ENCODE measurements around the gene SLN. TPM values are rescaled to one million over a fixed set of nuclear protein-coding genes. Genes with fewer than 3 reads are reported as not detected.

SLN gene
- polyA plus RNA-seq, 3 donors, result 0.23 to 0.80 (median 0.30) TPM

- no peak for DNase-seq (ENCODE audit: extremely low read depth in 1 of 11, low read depth in 9 of 11, low spot score in 4 of 11)
These were observed 20.3 kb upstream of the SLN start for GRCh38 chr11:107731941-107732688.

DNA sequence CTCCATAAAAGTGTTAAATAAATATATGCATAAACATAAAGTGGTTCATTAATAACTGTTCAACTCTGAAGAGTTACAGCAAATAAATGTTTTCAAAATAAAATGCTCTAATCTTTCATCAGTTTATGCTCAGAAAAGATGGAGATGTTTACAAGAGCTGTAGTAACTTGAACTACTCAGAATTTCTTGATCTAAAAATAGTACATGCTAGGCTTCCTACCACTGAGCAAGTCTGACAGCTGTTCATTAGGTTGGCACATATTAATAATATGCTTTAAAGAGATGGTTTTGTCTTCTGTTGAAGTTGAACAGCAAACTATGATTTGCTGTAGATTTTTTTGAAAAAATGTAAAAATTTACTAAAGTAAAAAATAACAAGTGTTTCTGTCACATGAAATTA, 10.8 kb upstream of the SLN start:
- DNase-seq (ENCODE audit: extremely low read depth in 1 of 11, low read depth in 9 of 11, low spot score in 4 of 11), result no peak

GRCh38 chr11:107721207-107721606, 9.4 kb upstream of the SLN start:
- DNase-seq (ENCODE audit: extremely low read depth in 1 of 11, low read depth in 9 of 11, low spot score in 4 of 11), result no peak

- DNase-seq (ENCODE audit: extremely low read depth in 1 of 11, low read depth in 9 of 11, low spot score in 4 of 11), result no peak
These were observed 8.5 kb upstream of the SLN start for GRCh38 chr11:107720303-107720774.

DNA sequence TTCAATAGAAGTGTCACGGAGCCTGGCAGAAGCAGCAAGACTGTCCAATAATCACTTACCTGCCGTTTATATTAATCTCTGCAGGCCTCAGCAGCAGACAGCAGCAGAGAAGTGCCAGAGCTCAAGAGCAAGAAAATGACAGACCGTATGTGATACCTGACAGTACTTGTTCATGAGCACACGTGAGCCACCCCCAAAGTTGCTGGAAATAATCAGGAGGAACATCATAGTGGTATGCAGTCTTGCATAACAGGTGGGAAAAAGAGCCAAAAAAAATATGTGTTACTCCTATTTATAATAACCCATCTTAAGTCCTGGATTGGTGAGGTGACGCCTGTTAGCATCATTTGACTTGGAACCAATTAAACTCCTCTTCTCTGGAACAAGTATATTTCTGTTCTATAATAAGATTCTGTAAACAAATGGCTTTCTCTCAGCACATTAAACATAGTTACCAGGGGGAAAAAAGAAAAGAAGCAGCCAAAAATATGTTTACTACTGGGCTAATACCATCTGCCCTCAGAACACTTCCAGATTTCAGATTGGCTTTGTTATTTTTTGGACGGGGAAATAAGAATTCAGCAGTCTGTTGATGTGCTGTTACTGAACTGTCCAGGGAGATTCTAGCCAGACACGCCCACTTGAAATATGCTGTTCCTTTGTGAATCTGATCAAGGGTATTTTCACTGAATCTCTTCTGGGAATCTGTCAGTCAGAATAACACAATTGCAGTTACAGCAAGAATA, 7.9 kb upstream of the SLN start:
- DNase-seq (ENCODE audit: extremely low read depth in 1 of 11, low read depth in 9 of 11, low spot score in 4 of 11), result no peak

DNA sequence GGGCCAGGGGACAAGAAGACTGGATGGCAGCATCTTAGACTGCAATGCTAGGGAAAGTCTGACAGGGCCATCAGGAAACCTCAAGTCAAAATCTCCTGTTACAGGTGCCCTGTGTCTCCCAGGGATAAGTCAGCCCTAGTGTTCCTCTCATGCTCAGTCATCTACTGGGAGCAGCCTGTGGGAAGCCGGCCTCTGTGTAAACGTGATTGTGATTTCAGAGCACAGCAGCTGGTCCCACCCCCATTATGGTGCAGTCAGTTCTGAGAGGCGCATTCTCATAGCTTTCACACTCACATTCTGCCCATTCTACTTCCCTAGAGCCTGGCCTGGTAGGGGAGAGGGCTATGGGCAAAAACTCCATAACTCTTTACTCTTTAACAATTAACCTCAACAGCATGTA, 7.2 kb upstream of the SLN start:
- DNase-seq (ENCODE audit: extremely low read depth in 1 of 11, low read depth in 9 of 11, low spot score in 4 of 11), result no peak

GRCh38 chr11:107716884-107717532, 5.2 kb upstream of the SLN start:
- no peak for DNase-seq (ENCODE audit: extremely low read depth in 1 of 11, low read depth in 9 of 11, low spot score in 4 of 11)

GRCh38 chr11:107713009-107713408, 1.2 kb upstream of the SLN start:
- DNase-seq (ENCODE audit: extremely low read depth in 1 of 11, low read depth in 9 of 11, low spot score in 4 of 11), result no peak

GRCh38 chr11:107710301-107710700, 1.6 kb downstream of the SLN start:
- DNase-seq (ENCODE audit: extremely low read depth in 1 of 11, low read depth in 9 of 11, low spot score in 4 of 11), result no peak

DNA sequence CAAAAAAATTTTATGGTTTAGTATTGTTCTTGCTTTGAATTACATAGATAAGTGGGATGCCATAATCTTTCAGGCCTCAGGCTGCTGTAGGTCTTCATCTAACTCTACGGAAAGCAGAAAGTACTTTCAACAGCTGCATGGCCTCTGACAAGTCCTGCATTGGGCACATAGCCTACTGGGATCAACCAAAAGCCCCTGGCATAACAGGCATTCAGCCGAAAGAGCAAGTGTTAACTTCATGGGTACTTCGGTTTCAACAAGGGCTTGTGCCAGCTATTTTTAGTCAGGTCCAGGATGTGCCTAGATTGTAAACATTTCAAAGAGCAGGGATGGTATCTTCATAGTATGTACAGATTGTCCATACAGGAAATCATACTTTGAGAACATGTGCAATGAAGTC, 3.1 kb downstream of the SLN start:
- no peak for DNase-seq (ENCODE audit: extremely low read depth in 1 of 11, low read depth in 9 of 11, low spot score in 4 of 11)

GRCh38 chr11:107707807-107708206, 4.0 kb downstream of the SLN start:
- no peak for DNase-seq (ENCODE audit: extremely low read depth in 1 of 11, low read depth in 9 of 11, low spot score in 4 of 11)

- DNase-seq (ENCODE audit: extremely low read depth in 1 of 11, low read depth in 9 of 11, low spot score in 4 of 11), result no peak
These were observed 4.6 kb downstream of the SLN start for GRCh38 chr11:107707215-107707671.

GRCh38 chr11:107706531-107706930, 5.3 kb downstream of the SLN start:
- DNase-seq (ENCODE audit: extremely low read depth in 1 of 11, low read depth in 9 of 11, low spot score in 4 of 11), result no peak

- no peak for DNase-seq (ENCODE audit: extremely low read depth in 1 of 11, low read depth in 9 of 11, low spot score in 4 of 11)
These were observed 6.8 kb downstream of the SLN start for GRCh38 chr11:107705027-107705426.

DNA sequence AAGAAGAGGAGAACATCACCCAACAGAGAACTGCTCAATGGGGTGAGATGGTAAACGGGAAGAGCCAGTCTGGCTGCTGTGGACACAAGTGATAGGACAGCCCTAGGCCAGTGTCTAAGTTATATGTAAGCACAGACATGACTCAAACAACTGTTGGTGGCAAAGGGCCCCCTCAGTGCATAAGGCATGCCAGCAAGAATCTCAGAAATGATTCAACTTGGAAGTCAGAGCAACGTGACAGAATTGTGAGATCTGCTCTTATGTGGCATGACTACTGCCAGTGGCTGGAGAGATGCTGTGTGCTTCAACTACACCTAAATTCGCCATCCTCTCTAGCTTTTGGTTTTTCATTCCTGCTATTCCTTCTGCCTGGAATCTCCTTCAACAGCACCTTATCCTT, 7.4 kb downstream of the SLN start:
- DNase-seq (ENCODE audit: extremely low read depth in 1 of 11, low read depth in 9 of 11, low spot score in 4 of 11), result no peak

GRCh38 chr11:107702723-107703122, 9.1 kb downstream of the SLN start:
- no peak for DNase-seq (ENCODE audit: extremely low read depth in 1 of 11, low read depth in 9 of 11, low spot score in 4 of 11)

DNA sequence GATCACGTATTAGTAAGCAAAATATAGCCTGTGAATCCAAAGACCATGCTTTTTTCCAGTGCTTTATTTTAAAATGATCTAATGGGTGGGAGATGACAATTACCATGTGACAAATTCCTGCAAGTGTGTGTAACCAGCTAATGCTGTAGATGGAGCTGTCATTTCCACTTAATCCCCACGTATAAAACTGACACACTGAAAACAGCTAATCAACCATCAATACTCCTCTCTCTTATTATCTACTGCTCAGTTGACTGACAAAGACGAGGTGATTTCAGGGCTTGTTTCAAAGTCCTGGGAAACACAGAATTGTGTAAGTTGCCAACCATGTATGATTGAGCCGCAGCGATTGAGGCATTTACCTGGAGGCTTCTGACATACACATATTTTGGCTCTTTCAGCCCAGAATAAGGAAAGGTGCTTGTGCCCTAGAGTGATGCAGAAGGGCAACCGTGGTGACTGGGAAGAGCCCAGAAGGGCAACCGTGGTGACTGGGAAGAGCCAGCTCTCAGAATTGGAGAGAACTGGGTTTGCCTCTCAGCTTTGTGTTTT, 9.7 kb downstream of the SLN start:
- DNase-seq (ENCODE audit: extremely low read depth in 1 of 11, low read depth in 9 of 11, low spot score in 4 of 11), result no peak

DNA sequence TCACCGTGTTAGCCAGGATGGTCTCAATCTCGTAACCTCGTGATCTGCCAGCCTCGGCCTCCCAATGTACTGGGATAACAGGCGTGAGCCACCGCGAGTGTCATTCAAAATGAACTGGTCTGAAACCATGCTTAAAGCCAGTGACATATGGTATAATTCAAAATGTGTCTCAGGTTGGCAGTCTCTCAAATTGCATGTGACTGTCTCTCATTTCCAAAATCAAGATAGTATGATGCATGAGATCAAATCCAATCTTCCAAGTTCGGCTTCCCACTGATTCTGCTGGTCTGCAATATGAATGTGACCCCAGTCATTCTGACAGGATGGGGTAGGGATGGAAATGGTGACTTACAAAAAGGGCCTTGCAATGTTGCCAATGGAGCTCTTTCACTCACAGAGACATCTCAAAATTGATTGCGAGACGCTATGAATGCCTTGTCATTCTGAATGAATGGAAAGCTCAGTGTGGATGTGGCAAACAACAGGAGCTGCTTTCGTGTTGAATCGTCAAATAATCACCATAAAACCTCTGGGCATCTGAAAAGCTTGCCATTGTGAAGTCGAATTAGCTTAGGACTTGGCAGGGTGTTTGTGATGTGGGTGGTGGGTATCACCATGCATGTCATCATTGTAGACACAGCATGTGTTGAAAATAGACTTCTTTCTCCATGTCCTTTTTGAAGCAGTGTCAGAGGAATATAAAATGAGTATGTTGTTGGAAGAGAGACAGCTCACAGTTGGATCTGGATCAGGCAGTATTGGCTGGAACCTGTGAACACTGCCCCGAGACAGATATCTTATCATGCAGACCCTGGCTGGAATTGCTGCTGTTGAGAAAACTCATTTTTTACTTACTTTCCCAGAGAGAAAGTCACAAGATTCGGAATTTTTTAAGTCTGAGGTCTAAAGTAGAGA, 12.2 kb downstream of the SLN start:
- no peak for DNase-seq (ENCODE audit: extremely low read depth in 1 of 11, low read depth in 9 of 11, low spot score in 4 of 11)

DNA sequence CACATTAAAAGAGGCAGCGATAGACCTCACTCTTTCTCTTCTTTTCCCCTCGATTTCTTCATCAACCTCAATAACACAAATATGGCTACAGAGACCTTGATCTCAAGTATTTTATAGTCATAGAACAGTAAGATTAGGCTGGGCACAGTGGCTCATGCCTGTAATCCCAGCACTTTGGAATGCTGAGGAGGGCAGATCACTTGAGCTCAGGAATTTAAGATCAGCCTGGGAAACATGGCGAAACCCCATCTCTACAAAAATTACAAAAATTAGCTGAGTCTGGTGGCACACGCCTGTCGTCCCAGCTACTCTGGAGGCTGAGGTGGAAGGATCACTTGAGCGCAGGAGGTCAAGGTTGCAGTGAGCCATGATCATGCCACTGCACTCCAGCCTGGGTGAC, 14.6 kb downstream of the SLN start:
- DNase-seq (ENCODE audit: extremely low read depth in 1 of 11, low read depth in 9 of 11, low spot score in 4 of 11), result no peak

Data from renal cortex interstitium (tissue), 11 donors.